Frontal cortex (tissue), 4 donors: ENCODE measurements around the gene ARHGEF25. TPM values are rescaled to one million over a fixed set of nuclear protein-coding genes. Genes with fewer than 3 reads are reported as not detected.
A peak's percentile ranks its signal among the peaks of the same experiment; 100 is the strongest.
"Not testable (repeated sequence)": the region's sequence is repeated elsewhere in the genome, so short reads cannot be mapped to it uniquely, and the experiment has no call there.

ENCODE experiments used
- DNase-seq, 2 donors: peaks; one replicate each; pipeline ENCODE4 v3.0.0; 2012; ENCODE audit warnings: low spot score in 2 of 2
- FAIRE-seq: peaks from 2 replicates; lab custom pipeline; 2012; peaks lifted over from hg19 to GRCh38; lab: Jason Lieb, UNC
- total RNA-seq: library from RNA; depleted of rRNA; stranded (reverse); fragments of >200 nt; gene quantifications from one replicate; pipeline ENCODE4 v1.2.3, GENCODE V29; 2014
- donor health status: control.
- donor health status: control.
- donor health status: control.

ARHGEF25 gene
- 38.3 TPM for total RNA-seq

DNA sequence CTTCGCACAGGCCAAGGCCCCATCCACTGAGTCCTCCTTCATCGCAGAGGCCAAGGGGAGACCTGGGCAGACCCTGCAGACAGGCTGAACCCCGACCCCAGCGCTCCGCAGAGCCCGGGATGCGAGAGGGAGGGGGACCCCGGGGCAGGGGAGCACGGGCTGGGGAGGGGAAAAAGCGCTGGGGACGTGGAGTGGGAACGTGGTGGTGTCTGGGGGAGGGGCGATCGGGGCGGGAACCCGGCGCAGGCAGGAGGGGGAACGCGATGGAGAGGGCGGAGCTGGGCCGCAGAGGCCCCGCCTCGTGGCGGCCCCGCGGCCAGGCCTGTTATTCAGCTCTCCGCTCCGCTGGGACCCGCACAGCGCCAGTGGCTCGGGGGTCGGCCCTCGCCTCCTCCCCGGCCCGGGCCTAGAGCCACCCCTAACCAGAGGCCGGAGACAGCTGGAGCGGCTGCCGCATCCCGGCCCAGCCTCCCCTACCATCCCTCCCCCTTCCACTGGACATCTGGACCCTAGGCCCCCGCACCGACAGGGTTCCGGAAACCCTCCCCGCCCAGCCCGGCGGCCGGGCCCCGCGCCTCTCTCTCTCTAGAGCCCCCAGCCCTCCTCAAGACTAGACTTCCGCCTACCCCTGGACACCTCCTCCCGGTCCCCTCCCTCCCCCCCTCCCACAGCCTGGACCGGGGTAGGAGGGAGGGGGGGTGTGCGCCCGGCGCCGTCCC is at the start of gene ARHGEF25:
TSS of gene ARHGEF25 (plus strand) at position 328 of the 719 bp plus-strand sequence. CDS start 460 bp downstream, outside the sequence.
- FAIRE-seq (no peak), DNase-seq (peak; percentile 88 to 90)

DNA sequence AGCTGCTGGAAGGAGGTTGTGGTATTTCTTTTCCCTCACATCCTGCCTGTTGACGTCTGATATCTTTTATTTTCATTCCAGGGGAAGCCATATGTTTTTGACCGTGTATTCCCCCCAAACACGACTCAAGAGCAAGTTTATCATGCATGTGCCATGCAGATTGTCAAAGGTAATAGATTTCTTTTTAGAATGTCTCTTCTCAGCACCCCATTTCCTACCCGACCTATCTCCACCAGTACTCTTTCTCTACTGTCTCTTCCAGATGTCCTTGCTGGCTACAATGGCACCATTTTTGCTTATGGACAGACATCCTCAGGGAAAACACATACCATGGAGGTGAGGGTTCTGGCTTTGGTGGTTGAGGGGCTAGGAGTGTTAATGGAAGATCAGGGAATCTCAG is 47.9 kb upstream of the ARHGEF25 start:
- FAIRE-seq (no peak), DNase-seq (no peak)

DNA sequence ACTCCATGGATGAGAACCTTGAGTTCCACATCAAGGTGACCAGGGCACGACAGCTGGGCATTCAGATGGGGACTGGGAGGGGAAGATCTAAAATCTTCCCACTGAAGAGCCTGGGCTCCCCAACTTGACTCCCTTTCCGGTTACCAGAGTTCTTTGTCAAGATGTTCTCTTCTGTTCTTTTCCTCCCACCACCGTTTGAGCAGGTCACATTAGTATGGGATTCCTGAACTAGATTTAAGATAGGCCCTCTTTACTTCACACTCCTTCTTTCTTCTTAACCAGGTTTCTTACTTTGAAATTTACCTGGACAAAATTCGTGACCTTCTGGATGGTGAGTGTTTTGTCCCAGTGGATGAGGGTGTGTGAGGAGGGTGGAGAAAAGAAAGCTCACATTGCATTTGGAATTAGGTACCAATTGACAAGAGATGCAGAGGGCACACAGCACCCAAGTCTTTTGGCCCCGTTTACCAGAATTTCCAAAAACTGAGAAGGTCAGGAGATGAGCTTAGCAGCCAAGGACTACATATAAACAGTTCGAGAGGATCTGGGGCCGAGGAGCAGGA is 47.0 kb upstream of the ARHGEF25 start:
- FAIRE-seq = no peak
- DNase-seq = no peak

DNA sequence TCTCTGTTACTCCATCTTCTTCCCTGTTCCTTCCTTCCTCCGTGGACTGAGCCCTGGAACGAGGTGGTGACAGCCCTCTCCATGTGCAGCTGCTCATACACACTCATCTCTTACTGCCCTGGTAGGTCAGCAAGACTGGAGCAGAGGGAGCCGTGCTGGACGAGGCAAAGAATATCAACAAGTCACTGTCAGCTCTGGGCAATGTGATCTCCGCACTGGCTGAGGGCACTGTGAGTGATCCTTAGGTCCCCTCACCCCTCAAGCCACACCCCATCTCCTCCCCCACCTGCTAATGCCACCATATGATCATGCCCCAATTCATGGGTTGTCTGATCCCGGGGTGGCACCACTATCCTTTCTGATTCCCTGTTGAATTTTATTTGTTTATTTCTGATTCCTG is 42.4 kb upstream of the ARHGEF25 start:
- no peak for DNase-seq
- no peak for FAIRE-seq

DNA sequence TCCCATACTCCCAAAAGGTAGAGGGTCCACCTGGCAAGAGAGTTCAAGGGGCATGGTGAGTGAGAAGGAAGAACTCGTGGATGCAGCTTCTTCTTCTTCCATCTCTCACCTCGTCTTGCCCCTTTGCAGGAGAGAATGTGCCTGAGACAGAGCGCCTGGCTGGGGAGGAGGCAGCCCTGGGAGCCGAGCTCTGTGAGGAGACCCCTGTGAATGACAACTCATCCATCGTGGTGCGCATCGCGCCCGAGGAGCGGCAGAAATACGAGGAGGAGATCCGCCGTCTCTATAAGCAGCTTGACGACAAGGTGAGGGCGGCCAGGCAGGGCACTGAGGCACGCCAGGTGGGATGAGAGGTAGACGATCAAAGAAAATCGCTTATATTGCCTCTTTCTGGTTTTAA is 41.4 kb upstream of the ARHGEF25 start:
- no peak for DNase-seq
- no peak for FAIRE-seq

DNA sequence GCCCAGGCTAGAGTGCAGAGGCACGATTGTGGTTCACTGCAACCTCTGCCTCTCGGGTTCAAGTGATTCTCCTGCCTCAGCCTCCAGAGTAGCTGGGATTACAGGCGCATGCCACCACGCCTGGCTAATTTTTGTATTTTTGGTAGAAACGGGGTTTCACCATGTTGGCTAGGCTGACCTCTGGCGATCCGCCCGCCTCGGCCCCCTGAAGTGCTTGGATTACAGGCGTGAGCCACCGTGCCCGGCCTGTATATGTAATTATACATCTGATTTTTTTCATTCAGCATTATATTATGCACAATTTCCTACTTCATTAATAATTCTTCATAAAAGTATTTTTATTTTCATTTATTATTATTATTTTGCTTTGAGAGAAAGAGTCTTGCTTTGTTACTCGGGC is 40.8 kb upstream of the ARHGEF25 start:
- FAIRE-seq, DNase-seq: not testable (repeated sequence)

DNA sequence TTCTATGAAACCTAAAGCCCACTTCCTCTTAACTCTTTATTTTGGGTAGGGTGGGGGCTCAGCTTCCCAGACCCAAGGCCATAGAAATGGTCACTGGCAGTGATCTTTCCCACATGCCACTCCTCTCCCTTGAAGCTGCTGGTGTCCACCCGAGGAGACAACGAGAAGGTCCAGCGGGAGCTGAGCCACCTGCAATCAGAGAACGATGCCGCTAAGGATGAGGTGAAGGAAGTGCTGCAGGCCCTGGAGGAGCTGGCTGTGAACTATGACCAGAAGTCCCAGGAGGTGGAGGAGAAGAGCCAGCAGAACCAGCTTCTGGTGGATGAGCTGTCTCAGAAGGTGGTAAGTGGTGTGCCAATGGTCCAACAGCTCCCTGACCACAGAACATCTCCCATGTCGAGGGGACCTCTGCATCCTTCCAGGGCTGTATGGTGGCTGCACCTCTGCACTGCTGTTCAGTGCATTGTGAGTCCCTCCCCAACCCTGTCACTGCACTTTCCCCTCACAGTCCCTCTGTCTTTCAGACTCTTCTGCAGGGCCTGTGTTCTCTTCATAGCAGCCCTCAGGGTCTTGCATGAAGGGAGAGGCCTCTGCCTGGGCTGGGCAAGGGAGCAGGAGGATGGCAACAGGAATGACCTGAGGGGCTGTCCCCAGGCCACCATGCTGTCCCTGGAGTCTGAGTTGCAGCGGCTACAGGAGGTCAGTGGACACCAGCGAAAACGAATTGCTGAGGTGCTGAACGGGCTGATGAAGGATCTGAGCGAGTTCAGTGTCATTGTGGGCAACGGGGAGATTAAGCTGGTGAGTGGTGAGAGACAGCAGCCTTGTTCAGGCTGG is 39.1 kb upstream of the ARHGEF25 start:
- DNase-seq (no peak), FAIRE-seq (no peak)

DNA sequence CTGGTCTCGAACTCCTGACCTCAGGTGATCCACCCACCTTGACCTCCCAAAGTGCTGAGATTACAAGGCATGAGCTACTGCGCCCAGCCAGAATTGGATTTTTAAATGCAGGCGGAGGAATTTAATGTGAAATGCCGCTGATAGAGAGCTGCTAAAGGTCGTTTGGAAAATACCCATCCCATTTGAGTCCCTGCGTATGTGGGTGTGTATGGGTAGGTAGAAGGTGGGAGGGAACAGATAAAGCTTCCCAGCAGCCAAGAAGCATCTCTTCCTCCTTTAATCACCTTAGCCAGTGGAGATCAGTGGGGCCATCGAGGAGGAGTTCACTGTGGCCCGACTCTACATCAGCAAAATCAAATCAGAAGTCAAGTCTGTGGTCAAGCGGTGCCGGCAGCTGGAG is 36.4 kb upstream of the ARHGEF25 start:
- DNase-seq = no peak
- no peak for FAIRE-seq

DNA sequence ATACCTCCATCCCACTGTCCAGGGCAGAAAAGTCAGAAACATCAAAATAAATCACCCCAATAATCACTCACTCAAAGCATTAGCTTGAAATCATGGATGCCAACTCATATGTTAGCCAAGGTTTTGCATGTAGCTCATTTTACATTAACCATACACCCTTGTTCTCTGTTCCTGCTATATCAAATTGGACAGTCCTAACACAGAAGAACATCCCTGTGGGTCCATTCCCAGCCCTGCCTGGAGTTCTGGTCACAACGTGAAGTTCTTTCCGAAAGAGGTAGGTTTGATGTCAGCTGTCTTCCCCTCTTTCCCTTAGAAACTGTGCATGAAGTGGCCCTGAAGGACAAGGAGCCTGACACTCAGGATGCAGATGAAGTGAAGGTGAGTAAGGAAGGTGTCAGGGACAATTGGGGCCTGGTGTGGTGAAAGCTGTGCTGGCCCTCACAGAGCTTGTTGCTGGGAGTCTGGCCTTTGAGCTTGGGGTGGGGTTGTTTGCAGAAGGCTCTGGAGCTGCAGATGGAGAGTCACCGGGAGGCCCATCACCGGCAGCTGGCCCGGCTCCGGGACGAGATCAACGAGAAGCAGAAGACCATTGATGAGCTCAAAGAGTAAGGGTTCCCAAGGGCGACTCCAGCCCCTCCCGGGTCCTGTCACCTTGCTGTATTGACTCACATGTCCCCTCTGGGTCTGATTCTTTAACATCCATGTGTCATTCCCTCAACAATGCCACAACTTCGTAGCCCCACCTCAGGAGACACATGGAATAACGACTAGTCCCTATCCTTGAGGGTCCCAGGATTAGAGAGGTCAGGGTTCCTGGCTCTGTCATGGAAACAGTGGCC is 35.2 kb upstream of the ARHGEF25 start:
- FAIRE-seq (no peak), DNase-seq (no peak)

DNA sequence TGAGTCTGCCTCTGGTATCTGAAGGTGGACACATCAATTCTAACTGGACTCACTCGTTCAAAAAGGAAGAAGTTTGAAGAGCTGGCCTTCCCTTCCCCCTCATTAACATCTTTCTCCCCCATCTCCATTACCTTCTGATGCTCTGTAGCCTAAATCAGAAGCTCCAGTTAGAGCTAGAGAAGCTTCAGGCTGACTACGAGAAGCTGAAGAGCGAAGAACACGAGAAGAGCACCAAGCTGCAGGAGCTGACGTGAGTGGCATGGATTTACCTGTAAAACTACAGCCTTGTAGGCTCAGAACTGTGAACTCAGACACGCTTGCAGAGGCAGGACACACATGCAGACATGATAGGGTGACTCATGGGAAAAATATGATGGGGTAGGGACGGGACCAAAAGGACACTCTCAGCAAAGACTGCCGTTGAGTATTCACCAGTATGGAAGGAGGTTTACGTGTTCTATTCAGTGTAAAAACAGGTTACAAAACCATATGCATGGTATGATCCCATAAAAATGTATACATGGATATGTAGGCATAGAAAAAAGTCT is 34.5 kb upstream of the ARHGEF25 start:
- DNase-seq (no peak), FAIRE-seq (no peak)

DNA sequence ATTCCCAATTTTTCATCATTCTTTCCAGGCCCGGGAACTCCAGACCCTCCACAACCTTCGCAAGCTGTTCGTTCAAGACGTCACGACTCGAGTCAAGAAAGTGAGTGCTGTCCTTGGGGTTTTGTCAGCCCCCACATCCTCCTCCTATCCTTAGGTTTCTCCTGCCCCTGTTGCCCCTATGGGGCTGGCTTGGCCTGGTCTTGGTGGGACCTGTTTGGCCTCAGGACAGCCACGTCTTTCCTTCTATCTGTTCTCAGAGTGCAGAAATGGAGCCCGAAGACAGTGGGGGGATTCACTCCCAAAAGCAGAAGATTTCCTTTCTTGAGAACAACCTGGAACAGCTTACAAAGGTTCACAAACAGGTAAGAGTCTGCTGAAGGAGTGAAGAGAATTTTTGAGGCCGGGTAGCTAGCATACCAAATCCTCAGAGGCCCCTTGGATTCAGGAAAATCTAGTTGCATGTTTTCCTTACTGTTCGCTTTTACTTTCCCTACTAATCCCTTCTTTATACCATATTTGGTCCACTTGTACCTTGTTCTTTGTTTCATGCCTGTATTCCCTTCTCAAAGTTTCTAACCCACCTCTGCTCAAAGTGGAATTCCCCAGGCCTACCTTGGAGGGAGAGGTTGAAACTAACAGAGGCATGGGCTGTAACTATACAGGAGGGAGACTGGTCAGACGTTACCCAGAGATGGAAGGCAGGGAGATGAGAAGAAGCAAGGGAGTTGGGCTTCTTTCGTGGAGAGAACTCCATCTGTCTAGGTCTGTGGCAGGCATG is 33.1 kb upstream of the ARHGEF25 start:
- FAIRE-seq = no peak
- no peak for DNase-seq

DNA sequence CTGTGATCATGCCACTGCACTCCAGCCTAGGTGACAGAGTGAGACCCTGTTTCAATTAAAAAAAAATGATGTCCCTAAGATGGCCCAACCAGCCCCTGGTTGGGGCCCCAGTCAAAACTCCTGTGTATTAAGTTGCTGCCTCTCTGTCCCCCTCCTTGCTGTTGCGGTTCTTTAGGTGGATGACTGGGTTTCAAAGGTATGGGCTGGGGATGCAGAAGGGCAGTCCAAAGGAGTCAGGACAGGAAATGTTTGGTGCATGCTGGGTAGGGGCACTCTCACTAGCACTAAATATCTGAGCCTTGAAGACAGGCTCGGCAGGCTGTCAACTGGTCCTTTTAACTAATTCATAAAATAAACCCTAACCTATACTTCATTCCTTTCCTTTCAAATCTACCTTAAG is 32.2 kb upstream of the ARHGEF25 start:
- no peak for DNase-seq
- no peak for FAIRE-seq

DNA sequence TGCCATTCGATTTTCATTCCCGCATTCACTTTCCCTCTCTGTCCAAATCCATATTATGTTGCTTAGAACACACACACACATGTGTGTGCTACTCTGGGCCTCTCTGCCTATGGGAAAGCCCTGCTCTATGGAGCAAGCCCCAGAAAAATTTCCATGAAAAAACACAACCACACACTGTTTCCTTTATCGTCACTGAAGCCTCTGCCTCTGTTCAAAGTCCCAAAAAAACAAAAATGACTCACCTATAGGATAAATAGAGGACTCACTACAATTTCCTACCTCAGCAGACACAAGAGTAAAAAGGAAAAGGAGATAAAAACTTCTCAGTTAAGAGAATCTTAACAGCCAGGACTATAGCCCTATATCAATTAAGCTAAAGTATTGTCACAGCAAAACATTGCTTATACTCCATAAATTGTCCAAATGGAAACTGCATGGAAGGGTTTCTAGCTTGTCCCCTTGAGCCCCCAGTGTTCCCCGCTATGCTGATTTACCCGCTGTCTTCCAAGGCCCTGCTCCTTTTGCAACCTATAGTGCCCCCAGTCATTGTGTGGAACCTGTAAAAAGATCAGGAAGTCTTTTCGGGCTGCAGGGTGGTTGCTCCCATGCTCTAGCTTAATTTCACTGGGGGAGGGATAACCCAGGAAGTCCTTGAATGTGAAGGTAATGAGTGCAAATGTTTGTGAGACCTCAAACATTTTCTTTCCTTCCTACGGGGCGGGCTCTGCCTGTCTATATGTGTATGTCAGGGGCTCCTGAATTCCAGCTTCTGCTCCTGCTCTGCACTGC is 31.4 kb upstream of the ARHGEF25 start:
- no peak for FAIRE-seq
- no peak for DNase-seq

DNA sequence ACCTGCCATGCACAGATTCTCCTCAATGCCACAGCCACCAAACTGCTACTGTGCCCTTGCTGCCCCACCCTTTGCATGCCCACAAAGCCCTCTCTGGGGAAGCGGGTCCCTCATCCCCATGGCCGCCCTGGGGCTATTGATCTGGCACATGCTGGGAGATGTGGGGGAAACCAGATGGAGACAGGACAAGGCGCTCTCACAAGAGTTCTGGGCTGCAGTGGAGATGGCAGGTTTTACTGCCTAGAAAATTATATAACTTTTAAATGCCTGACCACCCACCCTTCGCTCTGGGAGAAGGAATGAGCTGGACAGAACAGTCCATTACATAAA is 30.8 kb upstream of the ARHGEF25 start:
- no peak for DNase-seq
- no peak for FAIRE-seq

DNA sequence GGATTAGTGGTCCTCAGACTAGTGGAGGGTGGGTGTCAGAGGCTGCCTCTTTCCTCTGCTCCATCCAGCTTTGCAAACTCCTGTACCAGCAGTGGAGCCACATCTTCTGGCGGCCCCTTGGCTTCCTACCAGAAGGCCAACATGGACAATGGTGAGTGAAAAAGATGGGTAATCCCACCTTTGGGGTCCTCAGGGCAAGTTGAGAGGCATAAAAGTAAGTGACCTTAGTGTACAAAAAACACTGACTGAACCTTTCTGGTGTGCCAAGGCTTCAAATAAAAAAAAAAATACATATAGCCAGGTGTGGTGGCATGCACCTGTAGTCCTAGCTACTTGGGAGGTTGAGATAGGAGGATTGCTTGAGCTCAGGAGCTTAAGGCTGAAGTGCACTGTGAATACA is 29.4 kb upstream of the ARHGEF25 start:
- FAIRE-seq = no peak
- no peak for DNase-seq

DNA sequence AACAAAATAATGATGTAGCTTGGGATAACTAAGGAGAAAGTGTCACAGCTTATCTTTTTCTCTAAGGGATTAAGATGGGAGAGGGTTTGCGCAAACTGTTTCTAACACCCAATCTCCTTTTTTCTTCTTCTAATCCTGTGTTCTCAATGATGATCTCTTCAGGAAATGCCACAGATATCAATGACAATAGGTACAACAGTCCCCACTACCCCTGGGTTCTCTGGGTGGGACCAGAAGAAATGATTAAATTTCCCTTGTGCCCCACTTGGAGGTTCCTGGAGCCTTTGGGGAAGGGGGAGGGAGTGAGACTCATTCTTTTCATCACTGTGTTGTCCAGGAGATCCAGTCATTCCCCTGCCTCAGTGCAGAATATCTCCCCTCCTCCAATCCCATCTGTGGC is 28.8 kb upstream of the ARHGEF25 start:
- FAIRE-seq = no peak
- no peak for DNase-seq

DNA sequence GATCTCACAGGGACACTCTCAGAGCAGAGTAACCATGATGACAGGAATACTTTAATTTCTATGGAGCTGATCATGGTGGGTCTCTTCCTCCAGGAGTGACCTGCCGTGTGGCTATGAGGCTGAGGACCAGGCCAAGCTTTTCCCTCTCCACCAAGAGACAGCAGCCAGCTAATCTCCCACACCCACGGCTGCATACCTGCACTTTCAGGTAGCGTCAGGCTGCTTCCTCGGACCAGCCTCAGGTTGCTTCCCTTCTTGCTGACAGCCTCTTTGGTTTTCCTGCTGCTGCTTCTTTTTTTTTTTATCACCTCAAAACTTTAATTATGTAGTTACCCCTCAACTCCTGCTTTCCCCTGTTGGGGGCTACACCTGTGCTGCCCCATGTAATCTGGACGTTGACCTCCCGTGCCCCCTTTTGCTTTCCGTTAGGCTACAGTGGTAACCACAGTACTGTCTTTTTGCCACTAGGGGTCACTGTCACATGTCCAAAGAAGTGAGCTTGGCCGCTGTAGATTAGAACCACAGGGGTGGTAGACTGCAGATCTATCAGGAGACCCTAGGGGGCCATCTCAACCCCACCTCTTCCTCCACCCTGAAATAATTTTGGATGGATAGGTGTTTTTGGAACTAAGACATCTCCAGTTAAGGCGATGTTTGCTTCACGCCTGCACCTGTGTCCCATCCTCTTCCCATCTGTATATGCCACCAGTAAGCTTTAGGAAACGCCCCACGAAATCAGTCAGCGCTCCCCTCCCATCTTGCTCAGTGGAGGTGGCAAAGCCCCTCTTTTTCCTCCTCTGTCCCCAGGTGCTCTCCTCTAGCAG is 28.0 kb upstream of the ARHGEF25 start:
- FAIRE-seq (no peak), DNase-seq (peak; percentile 68 to 84)

DNA sequence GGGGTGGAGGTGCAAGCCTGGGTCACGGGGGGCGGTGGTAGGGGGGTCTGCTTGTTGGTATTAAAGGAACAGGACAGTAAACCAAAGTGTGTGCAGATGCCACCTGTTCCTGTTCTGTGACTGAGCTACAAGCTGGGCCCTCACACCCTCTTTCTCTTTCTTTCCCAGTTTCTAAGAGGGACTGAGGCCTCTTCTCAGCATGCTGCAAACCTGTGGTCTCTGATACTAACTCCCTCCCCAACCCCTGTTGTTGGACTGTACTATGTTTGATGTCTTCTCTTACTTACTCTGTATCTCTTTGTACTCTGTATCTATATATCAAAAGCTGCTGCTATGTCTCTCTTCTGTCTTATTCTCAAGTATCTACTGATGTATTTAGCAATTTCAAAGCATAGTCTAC is 27.2 kb upstream of the ARHGEF25 start:
- FAIRE-seq (no peak), DNase-seq (no peak)
